ENCODE measurements around the gene C1orf198.

C1orf198 gene

GRCh38 chr1:230839173-230839572, 29.1 kb downstream of the C1orf198 start:
- no peaks in the 10 kb centered on the region for H3F3A ChIP-seq (ENCODE audit: insufficient read depth, low read length)
- no peaks in the 10 kb centered on the region for H3K9me2 ChIP-seq (ENCODE audit: low read depth, low read length)
- no peak overlapping the region for H3K4me3 ChIP-seq (ENCODE audit: low read depth, low read length, poor library complexity, severe bottlenecking)
- no peak overlapping the region for H2AFZ ChIP-seq (ENCODE audit: low read length)
- no peak for TF ChIP-seq CTCF (IDR thresholded peaks at IDR 0.05; ENCODE audit: low read length)
- TF ChIP-seq EZH2 (IDR thresholded peaks at IDR 0.05; ENCODE audit: borderline replicate concordance, low read length): no peak
- H3K27ac ChIP-seq (ENCODE audit: low read depth, low read length, poor library complexity, severe bottlenecking): no peak overlapping the region
- no peaks in the 10 kb centered on the region for H3K9me3 ChIP-seq (ENCODE audit: low read length)
- H4K20me1 ChIP-seq (ENCODE audit: insufficient read depth, low read length): no peaks in the 10 kb centered on the region
- 0 out of 2 replicates have a peak, but pooled peaks cover 3% of the 10 kb centered on the region for H3K27me3 ChIP-seq (ENCODE audit: insufficient read depth, low read length)
- no peaks in the 10 kb centered on the region for H3K4me1 ChIP-seq (ENCODE audit: insufficient read depth, low read length, severe bottlenecking)
- H3K79me2 ChIP-seq (ENCODE audit: insufficient read depth, low read length): no peaks in the 10 kb centered on the region
- H3K9ac ChIP-seq (ENCODE audit: low read length): no peak overlapping the region
- H3K36me3 ChIP-seq (ENCODE audit: insufficient read depth, low read length): no peaks in the 10 kb centered on the region
- no peak overlapping the region for H3K4me2 ChIP-seq (ENCODE audit: low read length)

GRCh38 chr1:230836793-230837192, 31.5 kb downstream of the C1orf198 start:
- Histone ChIP-seq H2AFZ (ENCODE audit: low read length) (no peak overlapping the region), H4K20me1 (ENCODE audit: insufficient read depth, low read length) (no peaks in the 10 kb centered on the region), H3K4me3 (ENCODE audit: low read depth, low read length, poor library complexity, severe bottlenecking) (no peak overlapping the region), H3K4me1 (ENCODE audit: insufficient read depth, low read length, severe bottlenecking) (no peaks in the 10 kb centered on the region), H3K27me3 (ENCODE audit: insufficient read depth, low read length) (peaks cover 7% of the 10 kb centered on the region; the same call in 1 of the 2 replicates), H3K79me2 (ENCODE audit: insufficient read depth, low read length) (no peaks in the 10 kb centered on the region), H3F3A (ENCODE audit: insufficient read depth, low read length) (no peaks in the 10 kb centered on the region), H3K9me3 (ENCODE audit: low read length) (no peaks in the 10 kb centered on the region), H3K9me2 (ENCODE audit: low read depth, low read length) (no peaks in the 10 kb centered on the region), H3K4me2 (ENCODE audit: low read length) (no peak overlapping the region), H3K36me3 (ENCODE audit: insufficient read depth, low read length) (no peaks in the 10 kb centered on the region), H3K27ac (ENCODE audit: low read depth, low read length, poor library complexity, severe bottlenecking) (no peak overlapping the region), H3K9ac (ENCODE audit: low read length) (no peak overlapping the region)
- no peak for TF ChIP-seq EZH2 (IDR thresholded peaks at IDR 0.05; ENCODE audit: borderline replicate concordance, low read length)
- no peak for TF ChIP-seq CTCF (IDR thresholded peaks at IDR 0.05; ENCODE audit: low read length)

GRCh38 chr1:230836347-230836746, 32.0 kb downstream of the C1orf198 start:
- no peaks in the 10 kb centered on the region for H3K79me2 ChIP-seq (ENCODE audit: insufficient read depth, low read length)
- no peaks in the 10 kb centered on the region for H3K4me1 ChIP-seq (ENCODE audit: insufficient read depth, low read length, severe bottlenecking)
- peaks cover 11% of the 10 kb centered on the region; the same call in 1 of the 2 replicates for H3K27me3 ChIP-seq (ENCODE audit: insufficient read depth, low read length)
- H3K27ac ChIP-seq (ENCODE audit: low read depth, low read length, poor library complexity, severe bottlenecking): no peak overlapping the region
- H3K4me3 ChIP-seq (ENCODE audit: low read depth, low read length, poor library complexity, severe bottlenecking): no peak overlapping the region
- H3K4me2 ChIP-seq (ENCODE audit: low read length): no peak overlapping the region
- no peaks in the 10 kb centered on the region for H3K9me3 ChIP-seq (ENCODE audit: low read length)
- no peak overlapping the region for H3K9ac ChIP-seq (ENCODE audit: low read length)
- no peaks in the 10 kb centered on the region for H3K9me2 ChIP-seq (ENCODE audit: low read depth, low read length)
- H4K20me1 ChIP-seq (ENCODE audit: insufficient read depth, low read length): no peaks in the 10 kb centered on the region
- no peaks in the 10 kb centered on the region for H3F3A ChIP-seq (ENCODE audit: insufficient read depth, low read length)
- no peaks in the 10 kb centered on the region for H3K36me3 ChIP-seq (ENCODE audit: insufficient read depth, low read length)
- TF ChIP-seq CTCF (IDR thresholded peaks at IDR 0.05; ENCODE audit: low read length): no peak
- no peak for TF ChIP-seq EZH2 (IDR thresholded peaks at IDR 0.05; ENCODE audit: borderline replicate concordance, low read length)
- H2AFZ ChIP-seq (ENCODE audit: low read length): no peak overlapping the region

All from OCI-LY1 (cell line).